ENCODE data around the gene PRMT9.

- TF ChIP-seq CTCF (IDR thresholded peaks at IDR 0.05; ENCODE audit: borderline replicate concordance, extremely low read depth, low read length, poor library complexity, severe bottlenecking) (no peak), EZH2 (IDR thresholded peaks at IDR 0.05; ENCODE audit: borderline replicate concordance, low read depth, low read length, severe bottlenecking) (no peak)
Measured at GRCh38 chr4:147589586-147589985, 94.4 kb downstream of the PRMT9 start.
